Fibroblast of skin of back (primary cell): ENCODE measurements around the gene CYP2F1. TPM values are rescaled to one million over a fixed set of nuclear protein-coding genes. Genes with fewer than 3 reads are reported as not detected.
"Not testable (repeated sequence)": the region's sequence is repeated elsewhere in the genome, so short reads cannot be mapped to it uniquely, and the experiment has no call there.

Experiments used
- DNase-seq: peaks from one replicate; pipeline ENCODE4 v3.0.0-alpha.2; 2013
- polyA plus RNA-seq, 2 experiments: library from polyadenylated mRNA; unstranded; fragments of 120-200 nt; gene quantifications; one replicate each; pipeline ENCODE4 v1.2.1, GENCODE V29; 2013; ENCODE audit not compliant: insufficient read length in 2 of 2

The CYP2F1 gene
- polyA plus RNA-seq (2013, experiment 1 of 2; ENCODE audit: insufficient read length) = not detected
- not detected for polyA plus RNA-seq (2013, experiment 2 of 2; ENCODE audit: insufficient read length)

- no peak for DNase-seq
These were observed at the start of gene CYP2F1 for GRCh38 chr19:41114132-41114531. Gene CYP2F1 (plus strand): TSS chr19:41114432. CDS start chr19:41116189, 1,757 bp downstream.

- peak; percentile 20 for DNase-seq
These were observed 49.2 kb upstream of the CYP2F1 start for GRCh38 chr19:41064974-41065569.

- DNase-seq = no peak
These were observed 37.9 kb upstream of the CYP2F1 start for GRCh38 chr19:41076286-41076685.

- DNase-seq = no peak
These were observed 30.7 kb upstream of the CYP2F1 start for GRCh38 chr19:41083516-41083915.

- DNase-seq = no peak
These were observed 28.4 kb upstream of the CYP2F1 start for GRCh38 chr19:41085748-41086415.

- no peak for DNase-seq
These were observed 26.1 kb upstream of the CYP2F1 start, which contains the start of gene CYP2A13 for GRCh38 chr19:41088151-41088550. Gene CYP2A13 (plus strand): TSS chr19:41088451. CDS start chr19:41088472, 21 bp downstream.

GRCh38 chr19:41089959-41090358, 24.3 kb upstream of the CYP2F1 start:
- DNase-seq = no peak

- DNase-seq = no peak
These were observed 18.5 kb upstream of the CYP2F1 start for GRCh38 chr19:41095703-41096102.

- DNase-seq = no peak
These were observed 17.9 kb upstream of the CYP2F1 start for GRCh38 chr19:41096353-41096752.

GRCh38 chr19:41097302-41097701, 16.9 kb upstream of the CYP2F1 start:
- DNase-seq = no peak

GRCh38 chr19:41098762-41099161, 15.5 kb upstream of the CYP2F1 start:
- DNase-seq = no peak

GRCh38 chr19:41102210-41102609, 12.0 kb upstream of the CYP2F1 start:
- not testable (repeated sequence) for DNase-seq

GRCh38 chr19:41106177-41106576, 8.1 kb upstream of the CYP2F1 start:
- DNase-seq = no peak

GRCh38 chr19:41111296-41111695, 2.9 kb upstream of the CYP2F1 start:
- no peak for DNase-seq

GRCh38 chr19:41111750-41112295, 2.4 kb upstream of the CYP2F1 start:
- no peak for DNase-seq

- DNase-seq = no peak
These were observed 1.4 kb upstream of the CYP2F1 start for GRCh38 chr19:41112728-41113290.

- DNase-seq = no peak
These were observed 2.0 kb downstream of the CYP2F1 start for GRCh38 chr19:41116261-41116660.

GRCh38 chr19:41120929-41121911, 7.0 kb downstream of the CYP2F1 start:
- DNase-seq = not testable (repeated sequence)

GRCh38 chr19:41122846-41123245, 8.6 kb downstream of the CYP2F1 start:
- DNase-seq = not testable (repeated sequence)

- DNase-seq = no peak
These were observed 9.6 kb downstream of the CYP2F1 start for GRCh38 chr19:41123716-41124294.

GRCh38 chr19:41126765-41127203, 12.6 kb downstream of the CYP2F1 start:
- DNase-seq = peak; percentile 3

GRCh38 chr19:41127362-41127761, 13.1 kb downstream of the CYP2F1 start:
- DNase-seq = not testable (repeated sequence)
